Measurements from ENCODE around the gene CAMTA1. TPM values are rescaled to one million over a fixed set of nuclear protein-coding genes. Genes with fewer than 3 reads are reported as not detected.

Gene CAMTA1
- total and polyA plus RNA-seq, 8 donors: 13.0 to 54.2 (median 23.6) TPM

GRCh38 chr1:7438396-7438785 lies 653.1 kb downstream of the CAMTA1 start:
- H3K36me3 ChIP-seq: no peaks in the 10 kb centered on the region
- intact Hi-C loops (cut with DNase I): no loop called here
- ATAC-seq (no peak), DNase-seq (peak in 1 of 6 donors; percentile 29), FAIRE-seq (no peak)
- H3K27ac ChIP-seq: no peak overlapping the region
- no peaks in the 10 kb centered on the region for H3K9me3 ChIP-seq
- no peaks in the 10 kb centered on the region for H3K27me3 ChIP-seq
- 86% methylated on average over 7 of the region's 7 CpGs for WGBS, 2 donors
- H3K4me1 ChIP-seq: no peaks in the 10 kb centered on the region
- no peak overlapping the region for H3K4me3 ChIP-seq
- TF ChIP-seq CTCF (IDR thresholded peaks at IDR 0.05): no peak

- no peaks in the 10 kb centered on the region for H3K27me3 ChIP-seq
- intact Hi-C loops (cut with DNase I): no loop called here
- H3K27ac ChIP-seq: no peak overlapping the region
- 88 to 93% methylated on average over 22 of the region's 22 CpGs for WGBS, 2 donors
- no peak for TF ChIP-seq CTCF (IDR thresholded peaks at IDR 0.05)
- no peak overlapping the region for H3K4me3 ChIP-seq
- no peaks in the 10 kb centered on the region for H3K9me3 ChIP-seq
- DNase-seq (peak in 1 of 6 donors; percentile 60), FAIRE-seq (no peak), ATAC-seq (no peak)
- H3K36me3 ChIP-seq: no peaks in the 10 kb centered on the region
- H3K4me1 ChIP-seq: no peaks in the 10 kb centered on the region
Measured at GRCh38 chr1:7438921-7439655, 653.8 kb downstream of the CAMTA1 start.

GRCh38 chr1:7440154-7440553 lies 654.9 kb downstream of the CAMTA1 start:
- 47 to 48% methylated on average over 13 of the region's 13 CpGs for WGBS, 2 donors
- Histone ChIP-seq H3K4me1 (no peaks in the 10 kb centered on the region), H3K36me3 (no peaks in the 10 kb centered on the region), H3K27ac (no peak overlapping the region), H3K27me3 (no peaks in the 10 kb centered on the region), H3K4me3 (no peak overlapping the region), H3K9me3 (no peaks in the 10 kb centered on the region)
- FAIRE-seq: no peak
- no peak for DNase-seq
- no peak for TF ChIP-seq CTCF (IDR thresholded peaks at IDR 0.05)
- intact Hi-C loops (cut with DNase I): no loop called here
- ATAC-seq: peak in 2 of 4 donors; percentile 40 to 79

GRCh38 chr1:7441143-7441841 lies 656.0 kb downstream of the CAMTA1 start:
- no peaks in the 10 kb centered on the region for H3K9me3 ChIP-seq
- no peak overlapping the region for H3K4me3 ChIP-seq
- H3K4me1 ChIP-seq: no peaks in the 10 kb centered on the region
- H3K36me3 ChIP-seq: no peaks in the 10 kb centered on the region
- ATAC-seq (no peak), FAIRE-seq (no peak), DNase-seq (peak in 1 of 6 donors; percentile 20)
- H3K27me3 ChIP-seq: no peaks in the 10 kb centered on the region
- intact Hi-C loops (cut with DNase I): no loop called here
- TF ChIP-seq CTCF (IDR thresholded peaks at IDR 0.05): no peak
- H3K27ac ChIP-seq: no peak overlapping the region
- 71 to 72% methylated on average over 16 of the region's 16 CpGs for WGBS, 2 donors

- no peak for TF ChIP-seq CTCF (IDR thresholded peaks at IDR 0.05)
- 91 to 92% methylated on average over 9 of the region's 9 CpGs for WGBS, 2 donors
- FAIRE-seq: no peak
Measured at GRCh38 chr1:7442036-7442435, 656.8 kb downstream of the CAMTA1 start.

More at GRCh38 chr1:7442036-7442435, 656.8 kb downstream of the CAMTA1 start:
- Histone ChIP-seq H3K4me1 (no peaks in the 10 kb centered on the region), H3K36me3 (no peaks in the 10 kb centered on the region), H3K9me3 (no peaks in the 10 kb centered on the region), H3K27me3 (no peaks in the 10 kb centered on the region), H3K4me3 (no peak overlapping the region), H3K27ac (no peak overlapping the region)
- intact Hi-C loops (cut with DNase I): no loop called here
- no peak for ATAC-seq
- no peak for DNase-seq
